NCI-H2171 (cell line): Measurements from ENCODE around the gene GAS2L1.

Experiments used
- DNase-seq: peaks from one replicate; lab custom pipeline; 2025; lab: John Stamatoyannopoulos, UW

GAS2L1 gene

DNA sequence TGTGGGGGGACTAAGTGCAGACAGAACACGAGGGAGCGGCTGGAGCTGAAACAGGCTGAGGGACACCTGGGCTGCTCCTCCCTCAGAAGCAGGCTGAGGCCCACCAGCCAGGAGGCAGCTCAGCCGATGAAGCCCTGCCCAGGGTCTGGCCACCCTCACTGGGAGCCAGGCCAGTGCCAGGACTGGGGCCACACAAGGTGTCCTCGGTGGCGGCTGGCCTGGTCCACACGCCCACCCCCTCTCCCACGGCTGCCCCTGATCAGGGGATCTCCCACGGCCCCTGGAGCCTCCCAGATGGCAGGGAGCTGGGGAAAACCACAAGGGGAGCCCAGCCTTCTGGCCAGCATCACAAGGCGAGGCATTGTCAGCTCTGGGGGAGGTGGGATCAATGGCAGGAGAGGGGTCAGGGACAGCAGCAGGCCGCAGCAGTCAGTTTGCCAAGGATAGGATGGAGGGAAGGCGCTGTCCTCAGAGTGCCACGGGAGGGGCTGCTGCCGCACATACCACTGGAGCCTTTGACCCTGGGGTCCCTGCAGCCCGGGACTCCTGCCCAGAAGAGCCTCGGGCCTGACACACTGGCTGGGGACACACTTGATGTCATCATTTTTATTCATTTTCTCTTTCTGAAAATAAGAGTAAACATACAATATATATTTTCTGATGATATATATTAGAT, 20.8 kb downstream of the GAS2L1 start:
- no peak for DNase-seq

DNA sequence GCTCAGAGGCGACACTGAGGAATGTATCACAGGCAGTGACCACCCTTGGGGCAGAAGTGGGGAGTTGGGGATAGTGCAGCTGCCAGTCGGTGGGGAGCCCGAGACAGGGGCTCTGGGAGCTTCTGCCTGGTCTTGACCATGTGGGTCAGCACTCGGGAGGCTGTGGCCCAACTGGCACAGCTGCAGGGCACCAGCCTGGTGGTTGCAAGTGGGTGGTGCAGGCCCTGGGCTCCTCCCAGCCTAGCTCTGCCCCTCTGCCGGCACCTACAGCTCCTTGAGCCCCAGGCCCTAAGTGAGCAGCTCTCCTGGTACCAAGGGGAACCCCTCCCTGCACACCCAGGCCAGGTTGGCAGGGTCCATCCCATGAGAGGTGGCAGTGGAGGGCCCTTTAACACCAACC, 21.6 kb downstream of the GAS2L1 start:
- DNase-seq: no peak

DNA sequence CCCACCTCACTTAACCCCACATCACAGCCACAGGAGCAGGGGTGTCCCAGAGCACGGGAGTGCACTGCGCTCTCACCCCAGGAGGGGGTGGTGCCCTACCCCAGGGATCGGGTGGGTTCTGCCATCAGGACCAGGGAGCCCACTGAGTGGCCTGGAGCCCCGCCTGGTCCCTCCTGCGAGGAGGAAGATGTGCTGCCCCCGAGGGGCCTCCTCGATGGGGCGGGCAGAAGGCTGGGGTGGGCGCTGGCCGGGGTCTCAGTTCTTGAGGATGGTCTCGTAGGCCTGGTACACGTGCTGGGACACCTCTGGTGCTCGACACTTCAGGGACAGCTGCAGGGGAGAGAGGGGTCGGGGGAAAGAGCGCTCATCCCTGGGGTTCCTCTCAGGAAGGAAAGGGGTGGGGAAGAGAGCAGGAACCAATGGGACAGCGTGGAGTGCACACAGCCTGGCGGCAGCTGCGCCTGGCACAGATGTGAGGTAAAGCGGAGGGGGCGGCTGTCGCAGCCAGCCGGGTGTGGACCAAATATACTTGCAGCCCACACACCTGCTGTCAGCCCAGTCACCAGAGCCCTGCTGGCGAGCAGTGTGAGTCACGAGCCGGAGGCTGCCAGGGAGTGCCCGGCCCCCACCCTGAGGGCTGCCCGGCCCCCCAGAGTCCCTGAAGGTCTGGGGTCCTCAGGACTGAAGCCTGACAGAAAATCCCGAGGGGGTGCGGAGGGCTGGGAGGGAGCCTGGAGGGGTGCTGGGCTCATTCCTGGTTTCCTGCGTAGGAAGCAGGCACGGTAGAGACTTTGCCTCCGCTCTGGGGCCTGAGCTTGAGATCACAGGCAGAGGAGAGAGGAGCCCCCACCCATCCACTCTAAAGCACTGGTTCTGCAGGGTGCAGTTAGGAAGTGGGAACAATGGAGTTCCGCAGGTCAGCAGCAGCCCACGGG, 22.4 kb downstream of the GAS2L1 start:
- DNase-seq: peak; percentile 81

DNA sequence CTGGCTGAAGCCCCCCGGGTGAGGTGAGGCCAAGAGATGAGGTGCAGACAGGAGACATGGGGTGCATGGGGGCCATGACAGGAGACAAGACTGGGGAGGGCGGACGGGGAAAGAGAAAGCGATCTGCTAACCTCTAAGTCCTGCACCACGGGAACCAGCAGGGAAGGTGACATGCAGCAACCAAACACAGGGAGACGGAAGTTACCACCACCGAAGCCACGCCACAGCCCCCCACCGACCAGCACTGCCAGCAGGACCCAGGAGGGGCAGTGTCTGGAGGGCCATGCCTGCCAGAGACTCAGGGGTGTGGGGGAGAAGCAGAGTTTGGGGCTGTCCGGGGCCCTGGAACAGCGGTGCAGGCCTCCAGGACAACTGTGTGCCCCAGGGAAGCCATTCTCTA, 23.1 kb downstream of the GAS2L1 start:
- DNase-seq: no peak

DNA sequence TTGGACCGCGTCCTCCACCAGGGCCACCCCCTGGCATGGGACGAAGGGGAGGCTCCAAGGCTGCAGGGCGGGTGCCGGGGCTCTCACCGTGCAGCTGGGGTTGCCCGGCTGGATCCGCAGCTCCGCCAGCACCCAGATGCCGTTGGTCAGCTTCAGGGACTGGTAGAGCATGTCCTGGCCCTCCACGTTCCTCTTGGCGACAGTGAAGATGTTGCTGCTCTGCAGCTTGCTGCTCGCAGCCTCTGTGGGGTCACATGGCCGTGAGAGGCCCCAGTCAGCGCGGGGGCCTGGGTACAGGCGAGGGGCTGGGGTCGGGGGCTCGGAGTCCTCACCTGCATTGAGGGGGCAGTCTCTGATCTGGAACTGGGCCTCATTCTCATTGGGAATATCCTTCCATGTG, 23.8 kb downstream of the GAS2L1 start:
- DNase-seq: no peak

DNA sequence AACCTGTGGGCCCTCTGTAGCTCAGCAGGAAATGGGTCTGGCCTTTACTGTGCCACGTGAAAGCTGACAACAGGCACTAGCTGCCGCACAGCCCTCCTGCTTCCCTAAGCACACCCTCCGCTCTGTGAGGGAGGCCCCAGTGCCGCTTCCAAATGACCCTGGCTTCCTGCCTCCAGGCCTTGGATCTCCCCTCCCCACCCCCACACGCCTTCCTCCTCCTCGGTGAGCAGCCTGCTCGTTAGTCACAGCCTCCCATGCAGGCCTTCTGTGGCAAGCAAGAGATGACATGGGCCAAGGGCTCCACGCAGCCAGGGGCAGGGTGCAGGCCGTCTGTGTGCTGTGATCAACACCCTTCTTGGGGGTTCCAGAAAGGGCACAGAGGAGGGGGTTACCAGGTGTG, 24.3 kb downstream of the GAS2L1 start:
- no peak for DNase-seq

DNA sequence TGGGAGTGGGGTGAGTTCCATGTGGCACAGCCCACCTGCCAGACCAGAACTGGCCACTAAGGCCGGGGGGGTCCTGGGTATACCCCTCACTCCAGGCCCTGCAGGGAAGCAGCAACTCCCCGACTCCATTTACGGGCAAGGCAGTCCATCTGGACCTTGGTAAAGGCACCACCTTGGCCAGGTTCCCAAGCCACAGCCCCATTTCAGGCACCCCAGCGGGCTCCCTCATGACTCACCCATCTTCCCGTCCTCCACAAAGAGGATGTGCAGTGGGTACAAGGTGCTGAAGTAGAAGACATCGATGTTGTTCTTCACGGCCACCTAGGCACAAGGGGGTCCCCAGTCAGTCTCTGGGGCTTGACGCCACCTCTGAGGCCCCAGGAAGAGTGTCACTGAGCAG, 24.8 kb downstream of the GAS2L1 start:
- DNase-seq: no peak

DNA sequence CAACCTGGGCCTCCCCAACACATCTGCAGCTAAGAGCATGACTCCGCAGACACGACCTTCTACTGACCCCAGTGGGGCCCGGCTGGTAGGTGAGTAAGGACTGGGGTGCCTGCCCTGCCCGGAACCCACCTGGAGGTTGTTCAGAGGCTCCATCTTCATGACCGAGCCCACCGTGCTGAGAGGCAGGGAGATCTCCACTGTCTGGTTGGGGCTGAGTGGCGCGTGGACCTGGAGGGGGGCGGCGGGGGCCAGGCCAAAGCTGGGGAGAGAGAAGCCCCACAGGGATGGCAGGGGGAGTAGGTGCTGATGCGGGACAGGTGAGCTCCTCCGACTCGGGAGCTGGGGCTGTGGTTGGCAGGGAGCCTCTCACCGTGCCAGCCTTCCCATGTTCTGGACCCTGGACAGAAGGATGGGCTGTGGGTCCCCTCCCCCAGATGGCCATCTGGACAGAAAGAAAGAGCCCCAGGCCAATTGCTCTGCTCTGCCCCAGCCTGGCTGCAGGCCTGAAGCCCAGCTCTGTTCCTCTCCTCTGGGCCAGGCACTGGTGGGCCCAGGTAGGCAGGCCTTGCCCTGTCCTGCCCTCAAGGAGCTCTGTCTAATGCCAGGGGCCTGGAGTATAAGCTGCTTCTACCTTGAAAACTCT, 25.3 kb downstream of the GAS2L1 start:
- no peak for DNase-seq

DNA sequence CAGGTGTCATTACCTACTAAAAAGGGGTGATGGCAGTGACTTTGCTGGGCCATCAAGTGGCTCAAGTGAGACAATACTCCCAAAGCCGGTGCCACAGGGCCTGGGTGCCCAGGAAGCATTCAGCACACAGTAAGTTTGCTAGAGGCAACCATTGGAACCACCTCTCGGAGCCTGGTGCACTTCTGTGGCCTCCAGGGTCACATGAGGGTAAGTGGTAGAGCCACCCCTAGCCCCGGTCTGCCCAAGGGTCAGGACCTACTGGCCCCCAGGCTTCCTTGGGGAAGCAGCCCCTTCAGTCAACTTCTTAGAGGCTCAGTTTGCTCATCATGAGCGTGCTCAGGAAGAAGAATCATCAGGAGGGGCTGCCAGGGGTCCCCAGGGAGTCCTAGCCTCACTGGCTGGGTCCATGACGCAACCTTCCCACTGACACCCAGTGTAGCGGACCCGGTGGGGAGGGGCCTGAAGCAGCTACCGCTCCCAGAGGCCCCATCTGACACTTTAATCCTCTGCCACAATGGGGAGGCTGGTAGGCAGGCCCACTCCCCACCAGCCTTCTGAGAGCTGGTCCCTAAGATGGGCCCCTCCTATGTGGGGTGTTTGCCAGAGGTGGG, 26.5 kb downstream of the GAS2L1 start:
- no peak for DNase-seq

DNA sequence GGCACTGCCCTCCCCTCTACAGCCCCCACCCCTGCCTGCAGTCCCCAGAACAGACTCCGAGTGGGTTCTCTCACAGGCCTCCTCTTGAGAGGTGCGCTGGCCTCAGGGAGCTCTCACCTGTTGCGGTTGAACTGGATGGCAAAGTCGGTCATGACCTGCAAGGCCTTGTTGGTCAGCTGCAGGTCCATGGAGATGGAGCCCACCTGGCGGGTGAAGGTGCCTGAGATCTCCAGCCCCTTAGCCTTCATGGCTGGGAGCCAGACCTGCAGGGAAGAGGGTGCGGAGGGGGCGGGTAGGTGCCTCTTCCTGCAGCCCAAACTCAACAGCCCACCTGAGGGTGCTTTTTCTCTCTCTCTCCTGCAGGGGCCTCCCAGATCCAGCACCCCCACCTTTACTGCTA, 27.7 kb downstream of the GAS2L1 start:
- DNase-seq: no peak

DNA sequence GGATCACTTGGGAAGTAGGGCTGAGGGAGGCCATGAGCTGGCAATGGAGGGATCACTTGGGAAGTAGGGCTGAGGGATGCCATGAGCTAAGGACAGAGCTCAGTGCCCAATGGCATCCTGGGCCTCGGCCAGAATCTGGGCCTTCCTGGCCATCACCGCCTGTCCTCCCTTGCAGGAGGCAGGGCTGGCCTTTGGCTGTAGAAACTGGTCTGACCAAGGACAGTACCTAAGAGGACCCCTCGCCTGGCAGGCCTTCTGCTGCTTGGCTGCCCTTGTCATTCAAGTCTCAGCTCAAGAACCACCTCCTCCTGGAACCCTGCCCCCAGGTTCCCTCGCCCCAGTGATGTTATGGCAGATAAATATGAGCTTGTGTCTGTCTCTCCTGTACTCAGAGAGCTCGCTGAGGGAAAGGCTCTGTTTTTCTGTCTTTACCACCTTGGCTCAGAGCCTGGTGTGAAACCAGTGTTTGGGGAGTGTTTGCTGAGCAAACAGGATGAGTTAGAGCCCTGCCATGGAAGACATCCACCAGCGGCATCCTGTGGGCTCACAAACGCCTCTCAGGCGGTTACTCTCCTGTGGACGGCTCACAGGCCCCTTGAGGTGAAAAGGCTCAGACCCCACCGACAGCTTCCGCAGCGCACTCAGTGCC, 28.4 kb downstream of the GAS2L1 start:
- no peak for DNase-seq

DNA sequence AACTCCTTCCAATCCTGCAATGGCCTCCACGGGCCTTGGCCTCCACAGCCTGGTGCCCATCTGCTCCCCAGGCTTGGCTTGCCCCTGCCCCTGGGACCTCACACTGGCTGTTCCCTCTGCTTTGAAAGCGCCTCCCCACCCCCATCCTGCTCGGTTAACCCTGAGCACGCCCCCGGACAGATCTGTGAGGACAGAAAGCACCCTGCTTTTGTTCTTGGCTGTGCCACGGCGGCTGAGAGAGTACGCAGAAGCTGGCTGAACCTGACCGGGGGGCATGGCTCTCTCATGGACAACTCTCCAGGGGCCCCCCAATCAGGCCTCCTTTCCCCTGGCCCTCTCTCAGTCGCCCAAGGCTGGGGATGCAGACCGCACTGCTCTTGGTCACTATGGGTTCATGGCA, 29.2 kb downstream of the GAS2L1 start:
- no peak for DNase-seq

DNA sequence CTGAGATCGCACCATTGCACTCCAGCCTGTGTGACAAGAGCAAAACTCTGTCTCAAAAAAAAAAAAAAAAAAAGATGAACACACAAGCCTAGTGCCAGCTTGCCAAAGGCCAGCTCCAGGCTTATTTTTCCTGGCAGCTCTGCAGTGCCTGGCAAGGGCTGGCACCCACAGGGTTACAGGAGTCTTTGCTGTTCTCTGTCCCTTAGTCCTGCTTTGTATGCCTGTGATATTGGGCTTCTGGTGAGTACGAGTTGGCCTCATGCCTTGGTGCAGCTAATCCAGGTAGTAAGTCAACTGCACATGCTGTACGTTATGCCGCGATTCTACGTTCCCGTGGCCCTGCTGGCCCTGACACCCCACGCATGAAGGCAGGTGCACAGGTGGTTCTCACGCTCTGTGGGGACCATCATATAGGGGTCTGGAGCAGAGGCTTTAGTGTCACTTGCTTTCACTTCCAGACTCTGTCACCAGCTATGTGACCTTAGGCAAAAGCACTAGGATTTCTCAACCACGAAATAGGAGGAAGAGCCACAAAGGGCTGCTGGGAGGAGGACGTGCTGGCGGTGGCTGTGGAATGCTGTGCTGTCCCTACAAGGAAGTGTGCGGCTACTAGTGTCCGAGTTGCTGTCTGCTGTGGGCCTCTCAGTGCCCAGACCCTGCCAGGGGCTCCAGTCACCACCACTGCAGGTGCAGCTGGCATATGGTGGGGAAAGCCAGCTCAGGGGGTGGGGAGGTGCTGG, 30.5 kb downstream of the GAS2L1 start:
- no peak for DNase-seq

DNA sequence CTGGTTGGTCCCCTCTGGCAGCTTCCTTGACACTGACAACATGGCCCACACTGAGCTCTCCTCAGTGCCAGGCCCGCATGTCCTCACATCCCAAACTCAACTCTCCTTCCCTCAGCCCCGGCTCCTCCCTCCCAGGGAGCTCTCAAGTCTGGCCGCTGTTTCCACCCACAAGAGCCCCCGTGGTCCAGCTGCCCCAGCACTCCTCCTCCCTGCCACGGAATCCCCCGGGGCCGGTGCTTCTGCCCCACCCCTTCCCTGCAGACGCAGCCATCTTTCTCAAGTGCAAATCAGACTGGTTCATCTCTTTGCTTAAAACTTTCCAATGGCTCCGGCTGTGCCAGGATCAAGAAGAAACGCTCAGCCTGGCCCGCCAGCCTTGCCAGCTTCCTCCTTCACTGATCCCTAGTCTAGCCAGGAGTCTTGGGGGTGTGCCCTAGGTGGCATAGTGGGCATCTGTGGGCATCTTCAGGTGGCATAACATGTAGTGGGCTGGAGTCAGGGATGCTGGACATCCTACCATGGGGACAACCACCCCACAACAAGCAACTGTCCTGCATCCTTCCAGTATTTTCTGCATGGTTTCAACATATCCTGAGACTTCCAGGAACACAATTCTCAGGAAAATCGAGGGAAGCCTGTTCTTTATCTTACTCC, 31.3 kb downstream of the GAS2L1 start:
- DNase-seq: no peak

DNA sequence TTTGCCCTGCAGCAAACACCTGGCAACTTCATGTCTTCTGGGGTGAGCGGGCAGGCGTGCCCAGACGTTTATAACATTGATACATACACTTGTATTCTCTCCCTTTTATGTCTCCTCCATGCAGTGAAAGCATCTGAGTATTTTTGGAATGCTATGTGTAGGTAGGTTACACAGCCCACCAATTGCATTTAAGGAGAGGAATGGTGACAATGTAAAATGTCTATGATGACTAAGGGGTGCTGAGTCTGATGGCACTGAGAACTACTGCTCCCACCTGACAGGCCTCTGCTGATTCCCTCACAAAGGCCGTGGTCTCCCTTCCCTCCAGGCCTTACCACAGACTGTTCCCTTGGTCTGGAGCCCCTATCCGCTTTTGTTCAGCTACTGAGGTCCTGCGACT, 31.9 kb downstream of the GAS2L1 start:
- DNase-seq: no peak

DNA sequence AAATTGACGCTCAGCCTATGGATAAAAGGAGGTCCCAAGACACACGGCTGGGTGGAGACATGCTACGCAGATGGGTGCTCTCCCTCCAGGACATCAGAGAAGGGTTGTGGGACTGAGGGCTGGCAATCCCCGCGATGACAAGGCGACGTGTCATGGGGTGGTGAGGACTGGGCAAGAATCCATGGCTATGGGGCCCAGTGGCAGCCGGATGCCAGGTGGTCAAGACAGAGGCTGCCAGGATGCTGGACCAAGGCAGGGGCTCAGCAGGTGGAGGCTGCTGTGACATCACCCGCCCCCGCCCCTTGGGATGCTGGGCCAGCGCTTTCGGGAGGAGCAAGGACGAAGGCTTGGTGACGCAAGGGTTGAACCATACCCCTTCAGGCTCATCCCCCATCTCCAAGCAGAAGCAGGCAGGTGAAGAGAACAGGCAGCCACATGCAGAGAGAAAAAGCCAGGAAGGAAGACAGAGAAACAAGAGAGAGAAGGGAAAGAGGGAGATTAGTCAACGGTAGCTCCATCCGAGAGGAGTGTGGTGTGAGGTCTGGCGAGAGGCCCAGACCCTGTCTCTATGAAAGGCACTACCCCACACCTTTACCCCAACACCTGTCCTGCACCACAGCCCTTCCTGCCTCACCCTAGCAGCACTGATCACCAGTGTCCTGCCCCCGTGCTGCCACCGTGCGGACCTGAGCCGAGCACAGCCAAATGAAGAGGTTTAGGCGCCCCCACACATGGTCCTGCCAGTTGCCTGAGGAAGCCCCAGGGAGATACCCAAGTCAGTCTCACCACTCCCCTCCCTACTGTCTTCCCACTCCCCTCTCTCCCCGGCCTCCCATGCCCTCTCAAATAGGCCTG, 33.2 kb downstream of the GAS2L1 start:
- no peak for DNase-seq

DNA sequence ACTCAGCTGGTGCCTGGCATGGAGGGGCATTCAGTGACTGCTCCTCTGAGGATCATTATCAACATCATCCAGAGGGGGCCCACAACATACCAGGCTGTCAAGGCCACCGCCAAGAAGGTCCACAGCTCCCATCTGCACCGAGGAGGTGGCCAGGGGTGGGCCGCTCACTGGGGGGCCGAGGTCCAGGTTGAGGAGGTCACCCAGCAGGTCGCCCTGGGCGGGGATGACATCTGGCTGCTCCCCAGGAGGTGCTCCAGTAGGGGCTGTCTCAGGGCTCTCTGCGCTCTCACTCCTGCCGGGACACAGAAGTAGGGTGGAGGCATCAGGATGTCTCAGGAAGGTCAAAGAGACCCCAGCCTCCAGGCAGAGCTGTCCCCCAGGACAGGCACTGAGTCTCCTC, 34.1 kb downstream of the GAS2L1 start:
- DNase-seq: no peak

DNA sequence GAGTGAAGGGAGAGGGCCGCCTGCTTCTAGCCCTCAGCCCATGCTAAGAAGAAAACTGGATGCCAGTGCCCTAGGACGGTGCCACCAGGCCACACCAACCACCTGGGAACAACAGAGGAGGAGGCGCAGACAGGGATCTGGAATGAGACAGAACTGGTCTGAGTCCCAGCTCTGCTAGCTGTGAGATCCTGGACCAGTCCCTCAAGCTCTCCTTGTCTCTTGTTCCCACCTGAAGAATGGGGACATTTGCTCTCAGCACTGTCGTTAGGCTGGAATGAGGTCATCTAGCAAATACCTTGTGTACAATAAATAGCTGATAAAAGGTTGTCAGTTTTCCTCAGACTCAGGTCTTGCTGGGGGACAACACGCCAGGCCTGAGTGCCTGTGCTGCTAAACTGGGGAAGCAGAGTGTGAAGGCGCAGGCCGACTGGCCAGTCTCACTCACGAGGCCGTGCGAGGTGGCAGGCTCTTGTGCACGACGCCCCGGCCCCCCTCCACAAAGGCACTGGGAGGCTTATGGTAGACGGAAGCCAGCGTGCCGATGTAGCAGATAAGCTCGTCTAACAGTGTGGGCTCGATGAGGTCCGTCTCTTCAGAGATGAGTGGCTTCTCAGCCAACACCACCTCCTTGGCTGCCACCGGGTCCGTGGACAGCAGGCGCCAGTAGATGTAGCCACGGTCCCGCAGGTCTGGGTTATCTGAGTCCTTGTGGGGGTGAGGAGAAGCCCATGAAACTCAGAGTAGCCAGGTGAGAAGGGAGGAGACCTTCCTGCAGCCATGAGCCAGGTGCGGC, 34.8 kb downstream of the GAS2L1 start:
- no peak for DNase-seq

DNA sequence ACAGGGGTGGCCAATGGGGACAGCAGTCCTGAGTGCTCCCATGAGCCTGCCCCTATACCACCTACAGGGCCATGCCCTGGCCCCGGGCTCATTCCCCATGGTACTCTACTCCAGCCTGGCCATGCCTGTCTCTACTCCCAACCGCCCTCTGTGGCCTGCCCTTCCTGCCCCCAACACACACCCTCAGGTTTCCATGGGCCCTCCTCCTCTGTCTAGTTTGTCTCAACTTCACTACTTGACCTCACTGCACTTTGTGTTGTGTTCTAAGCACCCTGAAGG, 35.3 kb downstream of the GAS2L1 start:
- DNase-seq: no peak
